HepG2 (cell line): ENCODE measurements around the gene AP4E1. TPM values are rescaled to one million over a fixed set of nuclear protein-coding genes. Genes with fewer than 3 reads are reported as not detected.
A peak's percentile ranks its signal among the peaks of the same experiment; 100 is the strongest.

ENCODE experiments used
- ATAC-seq: fragments of 200-7000 bp; cut with Tn5 transposase; 3 replicates; pipeline ENCODE4 v1.9.1; 2020; ENCODE audit warnings: mild to moderate bottlenecking, moderate library complexity
- Bru-seq: library from RNA; stranded (reverse); fragments of 400-500 nt; gene quantifications from one replicate; lab custom pipeline; 2021; lab: Mats Ljungman, UMichigan
- BruChase-seq, 2 experiments: library from RNA; stranded (reverse); fragments of 400-500 nt; gene quantifications; one replicate each; lab custom pipeline; 2021; lab: Mats Ljungman, UMichigan
- BruUV-seq: library from RNA; stranded (reverse); fragments of 400-500 nt; replicated peaks from 2 replicates; lab custom pipeline; 2021; lab: Mats Ljungman, UMichigan
- CTCF ChIA-PET: fragments of 300-600 bp; formaldehyde crosslinking; extraction: SDS; loops from one replicate; lab custom pipeline; 2021; ENCODE audit warnings: low total read pairs, inconsistent platforms, low intra/inter-chr PET ratio; lab: Yijun Ruan, JAX
- POLR2A ChIA-PET: fragments of 350-600 bp; sonication (Branson Sonifier 250); formaldehyde crosslinking; loops from one replicate; lab custom pipeline; 2020; ENCODE audit warnings: antibody characterized with exemption, inconsistent platforms; lab: Yijun Ruan, JAX
- DNase-seq: peaks from one replicate; pipeline ENCODE4 v3.0.0-alpha.2; 2015; ENCODE audit warnings: low spot score
- FAIRE-seq: peaks from 3 replicates; lab custom pipeline; 2011; peaks lifted over from hg19 to GRCh38; lab: Jason Lieb, UNC
- H2AFZ ChIP-seq: one replicate; pipeline ENCODE4 v1.6.1; 2011; ENCODE audit warnings: low read length, inconsistent platforms
- H3K27ac ChIP-seq: fragments of 300-600 bp; 3 replicates; pipeline ENCODE4 v1.8.0; 2011; ENCODE audit warnings: mixed run types, mild to moderate bottlenecking, mixed read lengths, low read length, inconsistent platforms; ENCODE audit not compliant: insufficient read depth; ENCODE audit errors: extremely low read length
- H3K27me3 ChIP-seq, 2 experiments: fragments of 200-600 bp in 1 of 2; 2 replicates in 1 of 2; 3 replicates in 1 of 2; pipeline versions ENCODE4 v1.6.0 to v1.8.0; 2011; ENCODE audit warnings: low read length in 2 of 2, mild to moderate bottlenecking in 2 of 2, moderate library complexity in 2 of 2, inconsistent platforms in 1 of 2; ENCODE audit not compliant: insufficient read depth in 2 of 2, control insufficient read depth in 1 of 2
- H3K36me3 ChIP-seq, 2 experiments: fragments of 200-600 bp in 1 of 2; replicated peaks in 1 of 2; 2 replicates in 1 of 2; 3 replicates in 1 of 2; pipeline versions ENCODE4 v1.5.1 to v1.8.0; 2011; ENCODE audit warnings: low read length in 2 of 2, inconsistent platforms in 1 of 2; ENCODE audit not compliant: insufficient read depth in 2 of 2, control insufficient read depth in 1 of 2
- H3K4me1 ChIP-seq: 2 replicates; pipeline ENCODE4 v1.5.1; 2012; ENCODE audit warnings: low read length, inconsistent platforms; ENCODE audit not compliant: insufficient read depth
- H3K4me2 ChIP-seq: 2 replicates; pipeline ENCODE4 v1.6.0; 2011; ENCODE audit warnings: low read depth, low read length, inconsistent platforms
- H3K4me3 ChIP-seq, 3 experiments: fragments of 200-600 bp in 1 of 3; sonication (generic), shearing (Covaris generic) in 1 of 3; replicated peaks in 1 of 3; 2 replicates each; pipeline ENCODE4 v1.5.1; 2011 to 2016; ENCODE audit warnings: low read length in 3 of 3, inconsistent platforms in 2 of 3, low read depth in 2 of 3, mild to moderate bottlenecking in 2 of 3, control low read depth in 1 of 3, mixed read lengths in 1 of 3; ENCODE audit not compliant: insufficient read depth in 1 of 3
- H3K79me2 ChIP-seq: one replicate; pipeline ENCODE4 v1.6.1; 2011; ENCODE audit warnings: low read length, inconsistent platforms; ENCODE audit not compliant: insufficient read depth
- H3K9ac ChIP-seq: 2 replicates; pipeline ENCODE4 v1.6.0; 2011; ENCODE audit warnings: mild to moderate bottlenecking, low read depth, low read length, inconsistent platforms; ENCODE audit not compliant: insufficient read depth
- H3K9me3 ChIP-seq: 2 replicates; pipeline ENCODE4 v1.5.1; 2012; ENCODE audit warnings: mild to moderate bottlenecking, low read length
- H4K20me1 ChIP-seq: 2 replicates; pipeline ENCODE4 v1.6.0; 2011; ENCODE audit warnings: inconsistent platforms, mild to moderate bottlenecking, low read length, moderate library complexity; ENCODE audit not compliant: insufficient read depth
- BHLHE40 ChIP-seq: IDR thresholded peaks from 2 replicates; pipeline ENCODE4 v1.6.1; 2011; ENCODE audit warnings: low read length, improper control_type of control experiment
- EEA1 ChIP-seq: sonication (generic); formaldehyde crosslinking; IDR thresholded peaks from 2 replicates; pipeline ENCODE4 v1.5.1; 2020; ENCODE audit warnings: mild to moderate bottlenecking, missing genetic modification reagents, borderline replicate concordance
- RNF2 ChIP-seq: fragments of 450-650 bp; conservative IDR thresholded peaks from 2 replicates; pipeline ENCODE4 v1.6.1; 2016; ENCODE audit warnings: low read depth
- SIX4 ChIP-seq: sonication (generic); formaldehyde crosslinking; IDR thresholded peaks from 2 replicates; pipeline ENCODE4 v1.4.0; 2020; ENCODE audit warnings: missing genetic modification reagents
- SMAD3 ChIP-seq: sonication (generic); formaldehyde crosslinking; IDR thresholded peaks from 2 replicates; pipeline ENCODE4 v1.4.0; 2020; ENCODE audit warnings: missing genetic modification reagents
- ZNF101 ChIP-seq: sonication (generic); formaldehyde crosslinking; IDR thresholded peaks from 2 replicates; pipeline ENCODE4 v1.4.0; 2020; ENCODE audit warnings: mild to moderate bottlenecking, low read depth, missing genetic modification reagents, borderline replicate concordance
- ZNF205 ChIP-seq: IDR thresholded peaks from 2 replicates; pipeline ENCODE4 v1.6.1; 2018; ENCODE audit warnings: missing biosample characterization, missing genetic modification reagents
- ZNF225 ChIP-seq: sonication (generic); formaldehyde crosslinking; IDR thresholded peaks from 2 replicates; pipeline ENCODE4 v1.4.0; 2020; ENCODE audit warnings: mild to moderate bottlenecking, missing genetic modification reagents
- ZNF382 ChIP-seq: sonication (generic); formaldehyde crosslinking; IDR thresholded peaks from 2 replicates; pipeline ENCODE4 v1.5.0; 2020; ENCODE audit warnings: missing genetic modification reagents, mild to moderate bottlenecking, borderline replicate concordance
- ZNF589 ChIP-seq: sonication (generic); formaldehyde crosslinking; conservative IDR thresholded peaks from 2 replicates; pipeline ENCODE4 v1.8.0; 2022; ENCODE audit warnings: mild to moderate bottlenecking, moderate library complexity, missing genetic modification reagents
- ZNF607 ChIP-seq: sonication (generic); formaldehyde crosslinking; IDR thresholded peaks from 2 replicates; pipeline ENCODE4 v1.5.1; 2020; ENCODE audit warnings: missing genetic modification reagents, mild to moderate bottlenecking, borderline replicate concordance
- ZNF775 ChIP-seq: sonication (generic); formaldehyde crosslinking; IDR thresholded peaks from 2 replicates; pipeline ENCODE4 v1.4.0; 2020; ENCODE audit warnings: missing genetic modification reagents, mild to moderate bottlenecking, moderate library complexity, borderline replicate concordance
- WGBS: methylation state at CpG from one replicate; pipeline ENCODE4 v1.1.6; 2017; ENCODE audit warnings: low lambda C conversion rate; 5-methylcytosine and 5-hydroxymethylcytosine counted together
- in situ Hi-C: cut with HindIII; loops from 2 replicates; pipeline ENCODE4 v1.10.0; 2017; ENCODE audit warnings: low pct_unique_long_range_greater_than_20kb; ENCODE audit not compliant: extremely low pct_ligation_motif_present
- intact Hi-C: fragments of 100-400 bp; cut with micrococcal nuclease; formaldehyde crosslinking; loops from one replicate; pipeline ENCODE4 v1.10.0; 2022; ENCODE audit not compliant: unreplicated experiment
- long read RNA-seq, 2 experiments: library from RNA in 1 of 2; library from polyadenylated mRNA in 1 of 2; stranded (forward) in 1 of 2; unstranded in 1 of 2; transcript quantifications; one replicate each; pipeline ENCODE4 v2.0.0, GENCODE V29; 2019 to 2022
- polyA minus RNA-seq, 3 experiments: library from RNA; depleted of rRNA, polyadenylated mRNA; stranded (reverse); fragments of >200 nt; gene quantifications; 2 replicates each; pipeline ENCODE4 v1.2.3, GENCODE V29; 2011; ENCODE audit warnings: low replicate concordance in 1 of 3
- polyA plus RNA-seq, 8 experiments: library from polyadenylated mRNA; depleted of rRNA in 3 of 8; stranded (reverse) in 7 of 8; unstranded in 1 of 8; fragments of >200 nt; fragmentation: Illumina TruSeq in 4 of 8; extraction: Trizol in 4 of 8; gene quantifications; 2 replicates each; pipeline versions ENCODE4 v1.2.1 to v1.2.3, GENCODE V29; 2011 to 2016; ENCODE audit warnings: low read depth in 4 of 8, missing spikeins in 1 of 8, mixed read lengths in 1 of 8; ENCODE audit not compliant: insufficient read depth in 1 of 8
- total RNA-seq, 5 experiments: library from RNA; depleted of rRNA; stranded (reverse); fragments of >200 nt; fragmentation: Illumina TruSeq; extraction: Trizol; gene quantifications; 2 replicates each; pipeline ENCODE4 v1.2.3, GENCODE V29; 2016; ENCODE audit warnings: low read depth in 1 of 5
- TF ChIP-seq, protein P1 (sequence below): sonication (generic); formaldehyde crosslinking; IDR thresholded peaks from 2 replicates; pipeline ENCODE4 v1.8.0; 2022; ENCODE audit warnings: mild to moderate bottlenecking, missing genetic modification reagents; ENCODE audit not compliant: insufficient replicate concordance
- TF ChIP-seq, protein P2 (sequence below): sonication (generic); formaldehyde crosslinking; IDR thresholded peaks from 2 replicates; pipeline ENCODE4 v1.4.0; 2020; ENCODE audit warnings: missing genetic modification reagents

AP4E1 gene
- total RNA-seq (2016; rRNA removed; fragmentation: Illumina TruSeq; extraction: Trizol) (7.8 and 11.8 TPM in 2 replicates), polyA plus RNA-seq (2011; rRNA removed) (2.1 and 2.2 TPM in 2 replicates), polyA minus RNA-seq (2011; rRNA and poly(A)+ RNA removed; ENCODE audit: low replicate concordance) (3.1 and 6.9 TPM in 2 replicates), Bru-seq, nascent RNA (percentile 73 among the genes with signal in this experiment), BruChase-seq, experiment 1, labeled RNA remaining after a 6-hour chase (percentile 71 among the genes with signal in this experiment), BruChase-seq, experiment 2, labeled RNA remaining after a 2-hour chase (percentile 70 among the genes with signal in this experiment)
- 4.4 and 5.5 TPM in 2 replicates for total RNA-seq (2016; cell fraction: cytosol; rRNA removed; fragmentation: Illumina TruSeq; extraction: Trizol; ENCODE audit: low read depth)
- 8.2 and 11.7 TPM in 2 replicates for total RNA-seq (2016; cell fraction: insoluble cytoplasmic fraction; rRNA removed; fragmentation: Illumina TruSeq; extraction: Trizol)
- total RNA-seq (2016; cell fraction: membrane; rRNA removed; fragmentation: Illumina TruSeq; extraction: Trizol), result 5.1 and 6.9 TPM in 2 replicates
- 10.0 and 12.5 TPM in 2 replicates for total RNA-seq (2016; cell fraction: nucleus; rRNA removed; fragmentation: Illumina TruSeq; extraction: Trizol)
- 0.89 and 1.5 TPM in 2 replicates for polyA plus RNA-seq (2011; cell fraction: cytosol; rRNA removed)
- polyA plus RNA-seq (2011; cell fraction: nucleus; rRNA removed), result 1.5 and 1.7 TPM in 2 replicates
- 3.9 and 4.2 TPM in 2 replicates for polyA plus RNA-seq (2012)
- 0.26 and 0.36 TPM in 2 replicates for polyA plus RNA-seq (2016; cell fraction: cytosol; fragmentation: Illumina TruSeq; extraction: Trizol; ENCODE audit: low read depth)
- 7.0 and 7.1 TPM in 2 replicates for polyA plus RNA-seq (2016; cell fraction: insoluble cytoplasmic fraction; fragmentation: Illumina TruSeq; extraction: Trizol; ENCODE audit: low read depth)
- polyA plus RNA-seq (2016; cell fraction: membrane; fragmentation: Illumina TruSeq; extraction: Trizol; ENCODE audit: low read depth), result 1.3 and 1.5 TPM in 2 replicates
- 8.5 and 9.2 TPM in 2 replicates for polyA plus RNA-seq (2016; cell fraction: nucleus; fragmentation: Illumina TruSeq; extraction: Trizol; ENCODE audit: insufficient read depth, low read depth)
- 3.9 and 4.6 TPM in 2 replicates for polyA minus RNA-seq (2011; cell fraction: cytosol; rRNA and poly(A)+ RNA removed)
- polyA minus RNA-seq (2011; cell fraction: nucleus; rRNA and poly(A)+ RNA removed), result 12.9 and 15.9 TPM in 2 replicates
- long read RNA-seq, experiment 1, partial matches to known transcripts, result 0 of 1 reads
- long read RNA-seq, experiment 1, other reads (novel, unspliced or antisense), result 1 of 1 reads
- long read RNA-seq, experiment 2, partial matches to known transcripts, result 1 of 9 reads
- long read RNA-seq, experiment 2, other reads (novel, unspliced or antisense), result 8 of 9 reads

DNA sequence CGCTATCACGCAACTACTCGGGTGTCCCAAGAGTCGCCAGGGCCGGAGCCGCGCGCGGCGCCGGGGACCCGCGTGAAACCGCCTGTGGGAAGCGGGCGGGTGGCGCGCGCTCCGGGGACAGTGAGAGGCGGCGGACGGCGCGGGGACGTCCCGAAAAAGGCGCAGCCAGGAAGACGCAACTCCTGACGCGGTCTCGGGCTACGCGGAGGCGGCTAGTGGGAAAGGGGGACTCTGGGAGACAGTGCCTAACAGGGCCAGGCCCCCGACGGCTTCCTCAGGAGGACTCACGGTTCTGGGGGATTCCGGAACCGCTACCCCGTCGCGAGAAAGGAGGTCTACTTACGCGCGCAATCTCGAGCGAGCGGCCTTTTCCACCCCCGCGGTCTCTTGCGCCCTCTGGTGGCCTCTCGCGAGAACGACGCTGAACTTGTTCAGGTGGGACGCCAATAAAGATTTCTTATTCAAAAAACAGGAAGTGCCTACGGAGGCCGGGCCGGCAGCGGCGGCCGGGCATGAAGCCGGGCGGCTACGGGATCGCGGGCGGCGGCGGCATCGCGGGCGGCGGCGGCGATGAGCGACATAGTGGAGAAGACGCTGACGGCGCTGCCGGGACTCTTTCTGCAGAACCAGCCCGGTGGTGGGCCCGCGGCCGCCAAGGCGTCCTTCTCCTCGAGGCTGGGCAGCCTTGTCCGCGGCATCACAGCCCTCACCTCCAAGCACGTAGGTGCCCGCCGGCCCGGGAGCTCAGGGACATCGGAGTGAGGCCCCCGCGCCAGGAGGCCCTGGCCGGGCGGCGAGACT, at the start of gene AP4E1:
AP4E1 (plus strand) TSS at position 475 of the 801 bp plus-strand sequence; CDS start at position 571, 96 bp downstream.
- ChIA-PET CTCF (interaction anchor here (0.9 to 2.2 kb wide), 4 partner anchors 23 to 726 kb away, joined by 3 to 13 read pairs (median 5); partner anchors contain the start of gene SLC27A2), POLR2A (interaction anchor here (1.1 to 1.6 kb wide), 2 partner anchors 32 to 485 kb away, joined by 4 to 6 read pairs; partner anchors contain the start of gene USP8)
- peaks cover 0 to 14% of the 10 kb centered on the region in 2 experiments; a peak in 3 of 5 replicates for H3K36me3 ChIP-seq
- H3K4me2 ChIP-seq, result peak within 1 kb of the TSS; percentile 96
- peak within 1 kb of the TSS; percentile 90 for H3K9ac ChIP-seq
- no peaks in the 10 kb centered on the region for H4K20me1 ChIP-seq
- H3K27me3 ChIP-seq, result no peaks in the 10 kb centered on the region; a peak in 1 of 5 replicates
- no TSS peak for BruUV-seq
- WGBS, result 0% methylated on average over 24 of the region's 100 CpGs
- peak within 1 kb of the TSS; percentile 85 to 99 (median 97) for H3K4me3 ChIP-seq
- peaks cover 11% of the 10 kb centered on the region for H3K79me2 ChIP-seq
- in situ Hi-C loops, result loop anchor here (25.0 kb wide), 1 partner anchor 721 kb away; the partner anchor contains the start of gene SLC27A2
- DNase-seq (peak; percentile 85), FAIRE-seq (peak; percentile 81), ATAC-seq (peak; percentile 81)
- intact Hi-C loops, result loop anchor here (1.0 to 5.0 kb wide), 3 partner anchors 233 to 556 kb away; partner anchors contain the start of gene USP8
- H3K4me1 ChIP-seq, result peaks cover 13% of the 10 kb centered on the region
- peak within 1 kb of the TSS; percentile 87 for H3K27ac ChIP-seq
- peak within 1 kb of the TSS; percentile 79 for H2AFZ ChIP-seq
- no peaks in the 10 kb centered on the region for H3K9me3 ChIP-seq
- TF ChIP-seq ZNF775 (CRISPR knock-in tag) (no peak), RNF2 (no peak; the same call in 1 of the 2 replicates), ZNF225 (CRISPR knock-in tag) (peak; percentile 27; the same call in 1 of the 2 replicates), ZNF607 (CRISPR knock-in tag) (peak; percentile 86), SMAD3 (CRISPR knock-in tag) (peak; percentile 85; the same call in 1 of the 2 replicates), ZNF382 (CRISPR knock-in tag) (no peak), ZNF205 (no peak; the same call in 1 of the 2 replicates), BHLHE40 (no peak), SIX4 (no peak), EEA1 (peak; percentile 24; the same call in 1 of the 2 replicates), ZNF589 (peak; percentile 36; the same call in 1 of the 2 replicates), ZNF101 (no peak)
- TF ChIP-seq, protein P1, sequence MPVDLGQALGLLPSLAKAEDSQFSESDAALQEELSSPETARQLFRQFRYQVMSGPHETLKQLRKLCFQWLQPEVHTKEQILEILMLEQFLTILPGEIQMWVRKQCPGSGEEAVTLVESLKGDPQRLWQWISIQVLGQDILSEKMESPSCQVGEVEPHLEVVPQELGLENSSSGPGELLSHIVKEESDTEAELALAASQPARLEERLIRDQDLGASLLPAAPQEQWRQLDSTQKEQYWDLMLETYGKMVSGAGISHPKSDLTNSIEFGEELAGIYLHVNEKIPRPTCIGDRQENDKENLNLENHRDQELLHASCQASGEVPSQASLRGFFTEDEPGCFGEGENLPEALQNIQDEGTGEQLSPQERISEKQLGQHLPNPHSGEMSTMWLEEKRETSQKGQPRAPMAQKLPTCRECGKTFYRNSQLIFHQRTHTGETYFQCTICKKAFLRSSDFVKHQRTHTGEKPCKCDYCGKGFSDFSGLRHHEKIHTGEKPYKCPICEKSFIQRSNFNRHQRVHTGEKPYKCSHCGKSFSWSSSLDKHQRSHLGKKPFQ, result no peak
- TF ChIP-seq, protein P2, sequence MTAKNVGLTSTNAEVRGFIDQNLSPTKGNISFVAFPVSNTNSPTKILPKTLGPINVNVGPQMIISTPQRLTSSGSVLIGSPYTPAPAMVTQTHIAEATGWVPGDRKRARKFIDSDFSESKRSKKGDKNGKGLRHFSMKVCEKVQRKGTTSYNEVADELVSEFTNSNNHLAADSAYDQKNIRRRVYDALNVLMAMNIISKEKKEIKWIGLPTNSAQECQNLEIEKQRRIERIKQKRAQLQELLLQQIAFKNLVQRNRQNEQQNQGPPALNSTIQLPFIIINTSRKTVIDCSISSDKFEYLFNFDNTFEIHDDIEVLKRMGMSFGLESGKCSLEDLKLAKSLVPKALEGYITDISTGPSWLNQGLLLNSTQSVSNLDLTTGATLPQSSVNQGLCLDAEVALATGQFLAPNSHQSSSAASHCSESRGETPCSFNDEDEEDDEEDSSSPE (CRISPR knock-in tag), result peak; percentile 64
